HG03097 (cell line): ENCODE measurements around the gene NHS.

Source experiments
- ATAC-seq: cut with Tn5 transposase; IDR thresholded peaks from one replicate; pipeline ENCODE4 v1.9.1; 2021; ENCODE audit not compliant: unreplicated experiment, low FRiP score

NHS gene

GRCh38 chrX:17579026-17579425 is 204.0 kb downstream of the NHS start:
- ATAC-seq, result no peak

- no peak for ATAC-seq
Observed at GRCh38 chrX:17580539-17581152, 205.6 kb downstream of the NHS start.

- ATAC-seq, result no peak
Observed at GRCh38 chrX:17581641-17582040, 206.6 kb downstream of the NHS start.

GRCh38 chrX:17584248-17584681 is 209.3 kb downstream of the NHS start:
- no peak for ATAC-seq

GRCh38 chrX:17585006-17585405 is 210.0 kb downstream of the NHS start:
- no peak for ATAC-seq

GRCh38 chrX:17587366-17587765 is 212.4 kb downstream of the NHS start:
- ATAC-seq, result no peak

GRCh38 chrX:17588303-17588702 is 213.3 kb downstream of the NHS start:
- ATAC-seq, result no peak

GRCh38 chrX:17590892-17591740 is 216.1 kb downstream of the NHS start:
- ATAC-seq, result no peak

GRCh38 chrX:17591741-17592110 is 216.7 kb downstream of the NHS start:
- ATAC-seq, result no peak

- no peak for ATAC-seq
Observed at GRCh38 chrX:17592117-17592516, 217.1 kb downstream of the NHS start.

GRCh38 chrX:17594693-17595092 is 219.7 kb downstream of the NHS start:
- no peak for ATAC-seq

- ATAC-seq, result peak; percentile 82
Observed at GRCh38 chrX:17595456-17596035, 220.5 kb downstream of the NHS start.

- ATAC-seq, result no peak
Observed at GRCh38 chrX:17596061-17596460, 221.1 kb downstream of the NHS start.

- no peak for ATAC-seq
Observed at GRCh38 chrX:17596546-17597205, 221.7 kb downstream of the NHS start.

- no peak for ATAC-seq
Observed at GRCh38 chrX:17597327-17597726, 222.3 kb downstream of the NHS start.

GRCh38 chrX:17597836-17598439 is 222.9 kb downstream of the NHS start:
- no peak for ATAC-seq

- no peak for ATAC-seq
Observed at GRCh38 chrX:17601441-17602200, 226.6 kb downstream of the NHS start.

- ATAC-seq, result no peak
Observed at GRCh38 chrX:17602245-17602644, 227.2 kb downstream of the NHS start.

- ATAC-seq, result no peak
Observed at GRCh38 chrX:17603196-17603595, 228.2 kb downstream of the NHS start.

- no peak for ATAC-seq
Observed at GRCh38 chrX:17605676-17606075, 230.7 kb downstream of the NHS start.
